Astrocyte (in vitro differentiated cells and primary cell): ENCODE measurements around the gene PLXNC1. TPM values are rescaled to one million over a fixed set of nuclear protein-coding genes. Genes with fewer than 3 reads are reported as not detected.

Experiments used
- DNase-seq: peaks from one replicate; pipeline ENCODE4 v3.0.0-alpha.2; 2010; ENCODE audit warnings: low read depth
- FAIRE-seq: peaks from 2 replicates; lab custom pipeline; 2011; peaks lifted over from hg19 to GRCh38; lab: Jason Lieb, UNC
- H2AFZ ChIP-seq: 2 replicates; pipeline ENCODE4 v1.6.0; 2012; ENCODE audit warnings: low read depth, low read length, inconsistent platforms
- H3K27ac ChIP-seq: 2 replicates; pipeline ENCODE4 v1.5.1; 2011; ENCODE audit warnings: low read depth, low read length, inconsistent platforms
- H3K27me3 ChIP-seq: 2 replicates; pipeline ENCODE4 v1.6.0; 2011; ENCODE audit warnings: low read length, inconsistent platforms; ENCODE audit not compliant: insufficient read depth
- H3K36me3 ChIP-seq: 2 replicates; pipeline ENCODE4 v1.5.1; 2011; ENCODE audit warnings: low read length, inconsistent platforms; ENCODE audit not compliant: insufficient read depth
- H3K4me1 ChIP-seq: 2 replicates; pipeline ENCODE4 v1.5.1; 2011; ENCODE audit warnings: low read length, inconsistent platforms; ENCODE audit not compliant: insufficient read depth
- H3K4me2 ChIP-seq: 2 replicates; pipeline ENCODE4 v1.6.0; 2012; ENCODE audit warnings: low read length, inconsistent platforms
- H3K4me3 ChIP-seq: 2 replicates; pipeline ENCODE4 v1.5.1; 2011; ENCODE audit warnings: low read depth, mild to moderate bottlenecking, low read length, inconsistent platforms; ENCODE audit not compliant: insufficient read depth
- H3K79me2 ChIP-seq: 2 replicates; pipeline ENCODE4 v1.6.0; 2012; ENCODE audit warnings: mild to moderate bottlenecking, low read length, inconsistent platforms; ENCODE audit not compliant: insufficient read depth
- H3K9ac ChIP-seq: 2 replicates; pipeline ENCODE4 v1.6.0; 2012; ENCODE audit warnings: mild to moderate bottlenecking, low read length, inconsistent platforms
- H3K9me3 ChIP-seq: 2 replicates; pipeline ENCODE4 v1.5.1; 2012; ENCODE audit warnings: low read depth, mild to moderate bottlenecking, low read length, inconsistent platforms; ENCODE audit not compliant: insufficient read depth
- H4K20me1 ChIP-seq: 2 replicates; pipeline ENCODE4 v1.6.0; 2012; ENCODE audit warnings: low read length, inconsistent platforms; ENCODE audit not compliant: insufficient read depth
- H3K27ac Mint-ChIP-seq: one replicate; pipeline ENCODE4 v1.8.0; 2021; ENCODE audit warnings: mild to moderate bottlenecking, mixed read lengths; ENCODE audit not compliant: unreplicated experiment
- H3K27me3 Mint-ChIP-seq: one replicate; pipeline ENCODE4 v1.8.0; 2021; ENCODE audit warnings: low read depth, mixed read lengths; ENCODE audit not compliant: unreplicated experiment
- H3K36me3 Mint-ChIP-seq: one replicate; pipeline ENCODE4 v1.8.0; 2021; ENCODE audit warnings: low read depth, mixed read lengths; ENCODE audit not compliant: unreplicated experiment
- H3K4me1 Mint-ChIP-seq: one replicate; pipeline ENCODE4 v1.8.0; 2021; ENCODE audit warnings: low read depth, mixed read lengths; ENCODE audit not compliant: unreplicated experiment
- H3K4me3 Mint-ChIP-seq: one replicate; pipeline ENCODE4 v1.8.0; 2021; ENCODE audit warnings: mild to moderate bottlenecking, moderate library complexity, mixed read lengths; ENCODE audit not compliant: unreplicated experiment
- H3K9me3 Mint-ChIP-seq: one replicate; pipeline ENCODE4 v1.8.0; 2021; ENCODE audit warnings: mild to moderate bottlenecking, mixed read lengths; ENCODE audit not compliant: unreplicated experiment
- EZH2 ChIP-seq: IDR thresholded peaks from 2 replicates; pipeline ENCODE4 v1.6.1; 2012; ENCODE audit warnings: mild to moderate bottlenecking, low read length, inconsistent platforms; ENCODE audit not compliant: insufficient read depth
- total RNA-seq: library from RNA; stranded (reverse); gene quantifications from 2 replicates; pipeline ENCODE4 v1.2.1, GENCODE V29; 2021
- TF ChIP-seq, protein P1 (sequence below): IDR thresholded peaks from 2 replicates; pipeline ENCODE4 v1.5.1; 2011; ENCODE audit warnings: low read depth, mild to moderate bottlenecking, inconsistent platforms, low read length, moderate library complexity; ENCODE audit not compliant: insufficient read depth

PLXNC1 gene
- total RNA-seq, 1 donor from 2014 or later = 6.9 TPM

- no peak overlapping the region for H3K4me3 Mint-ChIP-seq
- peaks cover 10% of the 10 kb centered on the region for H3K27me3 Mint-ChIP-seq
- DNase-seq (no peak), FAIRE-seq (no peak)
- H3K27ac ChIP-seq = no peak overlapping the region
- no peaks in the 10 kb centered on the region for H3K36me3 Mint-ChIP-seq
- H3K9me3 Mint-ChIP-seq = no peaks in the 10 kb centered on the region
- H4K20me1 ChIP-seq = no peaks in the 10 kb centered on the region
- peaks cover 3% of the 10 kb centered on the region for H3K4me1 Mint-ChIP-seq
- no peak overlapping the region for H3K4me3 ChIP-seq
- no peaks in the 10 kb centered on the region for H3K79me2 ChIP-seq
- H3K9ac ChIP-seq = no peak overlapping the region
- TF ChIP-seq EZH2 = no peak
- TF ChIP-seq, protein P1, sequence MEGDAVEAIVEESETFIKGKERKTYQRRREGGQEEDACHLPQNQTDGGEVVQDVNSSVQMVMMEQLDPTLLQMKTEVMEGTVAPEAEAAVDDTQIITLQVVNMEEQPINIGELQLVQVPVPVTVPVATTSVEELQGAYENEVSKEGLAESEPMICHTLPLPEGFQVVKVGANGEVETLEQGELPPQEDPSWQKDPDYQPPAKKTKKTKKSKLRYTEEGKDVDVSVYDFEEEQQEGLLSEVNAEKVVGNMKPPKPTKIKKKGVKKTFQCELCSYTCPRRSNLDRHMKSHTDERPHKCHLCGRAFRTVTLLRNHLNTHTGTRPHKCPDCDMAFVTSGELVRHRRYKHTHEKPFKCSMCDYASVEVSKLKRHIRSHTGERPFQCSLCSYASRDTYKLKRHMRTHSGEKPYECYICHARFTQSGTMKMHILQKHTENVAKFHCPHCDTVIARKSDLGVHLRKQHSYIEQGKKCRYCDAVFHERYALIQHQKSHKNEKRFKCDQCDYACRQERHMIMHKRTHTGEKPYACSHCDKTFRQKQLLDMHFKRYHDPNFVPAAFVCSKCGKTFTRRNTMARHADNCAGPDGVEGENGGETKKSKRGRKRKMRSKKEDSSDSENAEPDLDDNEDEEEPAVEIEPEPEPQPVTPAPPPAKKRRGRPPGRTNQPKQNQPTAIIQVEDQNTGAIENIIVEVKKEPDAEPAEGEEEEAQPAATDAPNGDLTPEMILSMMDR = no peak
- H3K36me3 ChIP-seq = no peaks in the 10 kb centered on the region
- H3K27me3 ChIP-seq = peaks cover 48% of the 10 kb centered on the region
- H3K9me3 ChIP-seq = no peaks in the 10 kb centered on the region
- H3K27ac Mint-ChIP-seq = no peak overlapping the region
- no peak overlapping the region for H2AFZ ChIP-seq
- H3K4me2 ChIP-seq = no peak overlapping the region
- no peaks in the 10 kb centered on the region for H3K4me1 ChIP-seq
Measured at GRCh38 chr12:94157181-94157580, 8.8 kb downstream of the PLXNC1 start.

DNA sequence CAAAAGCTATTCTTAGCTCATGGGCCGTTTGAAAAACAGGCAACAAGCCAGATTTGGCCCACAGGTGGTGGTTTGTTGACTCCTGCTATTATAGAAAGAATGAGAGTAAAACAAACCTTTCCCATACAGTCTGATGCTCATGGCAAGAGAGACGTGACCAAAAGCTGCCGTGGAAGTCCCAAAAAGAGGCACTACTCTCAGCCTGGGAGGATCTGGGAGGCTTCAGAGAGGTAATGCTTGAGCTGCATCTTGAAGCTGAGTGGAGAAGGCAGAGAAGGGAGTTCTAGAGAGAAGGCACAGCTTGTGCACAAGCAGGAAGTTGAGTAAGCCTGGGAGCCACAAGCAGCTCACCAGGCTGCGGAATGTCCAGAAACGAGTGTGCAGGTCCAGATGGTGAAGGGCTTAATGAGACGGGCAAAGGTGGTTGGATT is 9.6 kb downstream of the PLXNC1 start:
- H3K4me1 Mint-ChIP-seq = peaks cover 3% of the 10 kb centered on the region
- H3K27ac Mint-ChIP-seq = no peak overlapping the region
- Histone ChIP-seq H3K4me2 (no peak overlapping the region), H3K27ac (no peak overlapping the region), H3K9me3 (no peaks in the 10 kb centered on the region), H3K79me2 (no peaks in the 10 kb centered on the region), H3K9ac (no peak overlapping the region), H3K27me3 (peaks cover 40% of the 10 kb centered on the region), H3K4me1 (no peaks in the 10 kb centered on the region), H2AFZ (no peak overlapping the region), H3K36me3 (no peaks in the 10 kb centered on the region), H4K20me1 (no peaks in the 10 kb centered on the region), H3K4me3 (no peak overlapping the region)
- H3K27me3 Mint-ChIP-seq = peaks cover 8% of the 10 kb centered on the region
- no peaks in the 10 kb centered on the region for H3K9me3 Mint-ChIP-seq
- DNase-seq = no peak
- TF ChIP-seq, protein P1 = no peak
- TF ChIP-seq EZH2 = no peak
- no peak for FAIRE-seq
- no peak overlapping the region for H3K4me3 Mint-ChIP-seq
- no peaks in the 10 kb centered on the region for H3K36me3 Mint-ChIP-seq

DNA sequence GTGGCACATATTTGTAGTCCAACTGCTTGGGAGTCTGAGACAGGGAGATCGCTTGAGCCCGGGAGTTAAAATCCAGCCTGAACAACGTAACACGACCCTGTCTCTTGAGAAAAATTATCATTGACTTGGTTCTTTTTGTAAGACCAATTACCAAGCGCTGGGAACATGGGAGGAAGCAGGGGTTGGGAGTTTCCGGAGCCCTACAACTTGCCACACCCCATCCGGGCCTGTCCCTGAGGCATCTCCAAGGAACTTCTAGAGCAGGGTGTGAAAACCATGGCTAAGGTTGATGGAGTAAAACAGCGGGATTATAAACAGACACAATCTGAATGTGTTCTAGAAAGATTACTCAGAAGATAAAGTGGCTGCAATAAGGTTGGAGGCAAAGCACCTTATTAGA is 10.3 kb downstream of the PLXNC1 start:
- peaks cover 3% of the 10 kb centered on the region for H3K4me1 Mint-ChIP-seq
- TF ChIP-seq, protein P1 = no peak
- no peak for TF ChIP-seq EZH2
- no peak overlapping the region for H3K27ac ChIP-seq
- H3K4me3 ChIP-seq = no peak overlapping the region
- H3K36me3 ChIP-seq = no peaks in the 10 kb centered on the region
- H3K27me3 ChIP-seq = peaks cover 33% of the 10 kb centered on the region
- H3K27me3 Mint-ChIP-seq = peaks cover 4% of the 10 kb centered on the region
- H3K4me2 ChIP-seq = no peak overlapping the region
- H3K27ac Mint-ChIP-seq = no peak overlapping the region
- DNase-seq (no peak), FAIRE-seq (no peak)
- no peaks in the 10 kb centered on the region for H3K79me2 ChIP-seq
- H3K9me3 Mint-ChIP-seq = no peaks in the 10 kb centered on the region
- no peak overlapping the region for H3K9ac ChIP-seq
- H2AFZ ChIP-seq = no peak overlapping the region
- no peaks in the 10 kb centered on the region for H4K20me1 ChIP-seq
- no peaks in the 10 kb centered on the region for H3K36me3 Mint-ChIP-seq
- no peaks in the 10 kb centered on the region for H3K4me1 ChIP-seq
- H3K4me3 Mint-ChIP-seq = no peak overlapping the region
- H3K9me3 ChIP-seq = no peaks in the 10 kb centered on the region
